Heart left ventricle (tissue), 16 donors: ENCODE data around the gene GRIA1. TPM values are rescaled to one million over a fixed set of nuclear protein-coding genes. Genes with fewer than 3 reads are reported as not detected.

ENCODE experiments used
- ATAC-seq, 4 donors: fragments of 200-7000 bp; cut with Tn5 transposase; one replicate each; pipeline ENCODE4 v1.9.1; 2020 to 2022; ENCODE audit warnings: moderate library complexity in 4 of 4, mild to moderate bottlenecking in 3 of 4, moderate number of reproducible peaks in 1 of 4
- DNase-seq, 5 donors: peaks; one replicate each; pipeline ENCODE4 v3.0.0-alpha.2; 2020
- H3K27ac ChIP-seq, 12 donors: fragments of 200-600 bp; sonication (generic) in 4 of 12; one replicate each; pipeline versions ENCODE4 v1.5.0 to v1.8.0; 2016 to 2022; ENCODE audit warnings: mild to moderate bottlenecking in 2 of 12
- H3K27me3 ChIP-seq, 9 donors: fragments of 200-600 bp; sonication (generic) in 2 of 9; one replicate each; pipeline versions ENCODE4 v1.5.1 to v1.8.0; 2016 to 2022; ENCODE audit warnings: mild to moderate bottlenecking in 3 of 9
- H3K36me3 ChIP-seq, 9 donors: fragments of 200-600 bp; sonication (generic) in 2 of 9; one replicate each; pipeline versions ENCODE4 v1.5.0 to v1.8.0; 2018 to 2022; ENCODE audit warnings: mild to moderate bottlenecking in 2 of 9
- H3K4me1 ChIP-seq, 12 donors: fragments of 200-600 bp; sonication (generic) in 4 of 12; one replicate each; pipeline versions ENCODE4 v1.5.0 to v1.8.0; 2016 to 2022; ENCODE audit warnings: mild to moderate bottlenecking in 3 of 12
- H3K4me3 ChIP-seq, 12 donors: fragments of 200-600 bp; sonication (generic) in 4 of 12; one replicate each; pipeline versions ENCODE4 v1.5.0 to v1.8.0; 2017 to 2022; ENCODE audit warnings: mild to moderate bottlenecking in 9 of 12, moderate library complexity in 4 of 12
- H3K9me3 ChIP-seq, 12 donors: fragments of 200-600 bp; sonication (generic) in 4 of 12; one replicate each; pipeline versions ENCODE4 v1.5.0 to v1.8.0; 2016 to 2022; ENCODE audit warnings: mild to moderate bottlenecking in 1 of 12
- POLR2A ChIP-seq, 2 donors: fragments of 450-650 bp; IDR thresholded peaks; one replicate each; pipeline ENCODE4 v1.6.1; 2017; ENCODE audit warnings: antibody characterized with exemption in 2 of 2, mild to moderate bottlenecking in 2 of 2, moderate library complexity in 2 of 2
- WGBS, 4 donors: extraction: QIAGEN DNeasy Blood & Tissue Kit in 2 of 4; methylation state at CpG; one replicate each; pipeline versions ENCODE4 v1.1.5 to v1.1.7; 2013 to 2018; 5-methylcytosine and 5-hydroxymethylcytosine counted together
- intact Hi-C, 10 donors: fragments of 100-400 bp; cut with DNase I; formaldehyde crosslinking; loops; one replicate each; pipeline versions ENCODE4 v1.11.1 to v1.14.2; 2022
- polyA plus RNA-seq, 2 donors: library from polyadenylated mRNA; stranded (reverse); fragments of 200-250 nt; gene quantifications; one replicate each; pipeline ENCODE4 v1.2.3, GENCODE V29; 2013
- total RNA-seq, 9 donors: library from RNA; depleted of rRNA in 2 of 9; stranded (reverse); fragments of >200 nt in 2 of 9; fragmentation: NEBNext Ultra II Directional in 3 of 9; extraction: Animal tissue kit (Norgen Biotek cat#: 25700) in 3 of 9; gene quantifications; one replicate each; pipeline versions ENCODE4 v1.1.0 to v1.2.4, GENCODE V29; 2016 to 2023
- TF ChIP-seq, protein P1 (sequence below), 12 donors: fragments of 200-600 bp; sonication (generic) in 4 of 12; IDR thresholded peaks; one replicate each; pipeline versions ENCODE4 v1.5.0 to v1.8.0; 2018 to 2022; ENCODE audit warnings: antibody characterized with exemption in 12 of 12, mild to moderate bottlenecking in 5 of 12
- donor health status: ischemic (EF 13 %, LVEDD 7.1; RV severe dilation, severe dysfunction).
- donor health status: healthy with polysubstance abuse.
- donor health status: DM: no; HTN: yes; CAD: no.
- donor health status: DM: no; HTN: no; CAD: no.
- donor health status: ischemic (EF 25% LVEDD 6.9; RV normal size, moderate dysfunction).
- donor health status: ischemic (EF 25% LVEDD 5.7; RV mildly dilated, moderate dysfunction).
- donor health status: healthy.
- donor health status: DM: yes; HTN: yes; CAD: no.
- donor health status: ischemic (EF 35%, LVEDD 5.7; RV mildly dilated, moderate dysfunction).
- donor health status: nonischemic (EF 11% LVEDD 7.7; RV severe dilation, severe dysfunction).
- donor health status: DM: yes; HTN: yes; CAD: no.
- donor health status: PGD.
- donor health status: ischemic (EF 29% LVEDD 5.4; RV normal size, mild dysfunction).
- donor health status: nonischemic (EF 23%, LVEDD 6.1; RV moderate dilation, normal function).

Gene GRIA1
- total and polyA plus RNA-seq, 11 donors, result 0.07 to 1.5 (median 0.37) TPM; not detected in 3

DNA sequence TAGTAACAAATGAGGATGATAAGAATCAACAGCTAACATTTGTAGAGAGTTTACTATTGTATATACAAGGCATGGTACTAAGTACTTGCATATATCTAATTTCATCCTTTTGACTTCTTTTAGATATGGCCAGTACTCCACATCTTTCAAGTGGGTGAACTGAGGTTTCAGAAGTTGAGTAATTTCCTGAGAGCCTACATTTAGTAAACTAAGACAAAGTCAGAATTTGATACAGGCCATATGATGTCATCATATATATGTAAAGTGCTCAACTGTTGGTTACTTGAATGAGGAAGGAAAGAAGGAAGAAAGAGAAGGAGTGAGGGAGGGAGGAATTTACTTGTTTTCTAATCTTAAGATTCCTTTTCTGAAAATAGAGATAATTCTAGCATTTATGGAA lies 52.8 kb downstream of the GRIA1 start:
- no peak for TF ChIP-seq POLR2A (IDR thresholded peaks at IDR 0.05)
- TF ChIP-seq, protein P1, sequence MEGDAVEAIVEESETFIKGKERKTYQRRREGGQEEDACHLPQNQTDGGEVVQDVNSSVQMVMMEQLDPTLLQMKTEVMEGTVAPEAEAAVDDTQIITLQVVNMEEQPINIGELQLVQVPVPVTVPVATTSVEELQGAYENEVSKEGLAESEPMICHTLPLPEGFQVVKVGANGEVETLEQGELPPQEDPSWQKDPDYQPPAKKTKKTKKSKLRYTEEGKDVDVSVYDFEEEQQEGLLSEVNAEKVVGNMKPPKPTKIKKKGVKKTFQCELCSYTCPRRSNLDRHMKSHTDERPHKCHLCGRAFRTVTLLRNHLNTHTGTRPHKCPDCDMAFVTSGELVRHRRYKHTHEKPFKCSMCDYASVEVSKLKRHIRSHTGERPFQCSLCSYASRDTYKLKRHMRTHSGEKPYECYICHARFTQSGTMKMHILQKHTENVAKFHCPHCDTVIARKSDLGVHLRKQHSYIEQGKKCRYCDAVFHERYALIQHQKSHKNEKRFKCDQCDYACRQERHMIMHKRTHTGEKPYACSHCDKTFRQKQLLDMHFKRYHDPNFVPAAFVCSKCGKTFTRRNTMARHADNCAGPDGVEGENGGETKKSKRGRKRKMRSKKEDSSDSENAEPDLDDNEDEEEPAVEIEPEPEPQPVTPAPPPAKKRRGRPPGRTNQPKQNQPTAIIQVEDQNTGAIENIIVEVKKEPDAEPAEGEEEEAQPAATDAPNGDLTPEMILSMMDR (IDR thresholded peaks at IDR 0.05), result no peak
- Histone ChIP-seq H3K27me3 (no peaks in the 10 kb centered on the region), H3K9me3 (no peaks in the 10 kb centered on the region), H3K36me3 (no peaks in the 10 kb centered on the region), H3K4me3 (no peak overlapping the region), H3K4me1 (no peaks in the 10 kb centered on the region), H3K27ac (no peak overlapping the region)
- ATAC-seq (no peak), DNase-seq (no peak)
- intact Hi-C loops, result no loop called here

DNA sequence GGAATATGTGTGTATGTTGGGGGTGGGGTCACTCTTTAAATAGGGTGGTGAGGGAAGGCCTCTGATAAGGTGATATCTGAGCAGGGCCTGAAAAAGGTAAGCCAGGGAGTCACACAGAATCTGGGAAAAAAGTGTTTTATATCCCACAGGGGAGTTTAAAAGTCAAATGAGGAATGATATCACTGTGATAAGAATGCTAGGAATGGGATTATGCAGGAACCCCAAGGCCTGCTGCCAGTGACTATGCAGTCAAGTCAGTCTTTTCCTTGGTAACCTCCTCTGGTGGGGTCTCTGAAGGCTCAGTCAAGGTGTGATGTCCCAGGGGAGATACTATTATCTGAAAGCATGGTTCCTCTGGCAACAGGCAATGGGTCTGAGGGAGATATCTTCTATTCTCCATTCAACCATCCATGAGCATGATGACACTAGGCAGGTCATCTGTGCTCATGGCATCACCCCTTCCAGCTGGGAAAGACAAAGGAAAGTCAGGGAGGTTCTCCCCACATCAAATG lies 53.5 kb downstream of the GRIA1 start:
- no peak overlapping the region for H3K27ac ChIP-seq
- no peaks in the 10 kb centered on the region for H3K4me1 ChIP-seq
- intact Hi-C loops, result no loop called here
- H3K4me3 ChIP-seq, result no peak overlapping the region
- ATAC-seq (no peak), DNase-seq (no peak)
- no peaks in the 10 kb centered on the region for H3K27me3 ChIP-seq
- no peaks in the 10 kb centered on the region for H3K9me3 ChIP-seq
- TF ChIP-seq, protein P1 (IDR thresholded peaks at IDR 0.05), result no peak
- no peak for TF ChIP-seq POLR2A (IDR thresholded peaks at IDR 0.05)
- no peaks in the 10 kb centered on the region for H3K36me3 ChIP-seq

GRCh38 chr5:153544706-153545105 lies 54.2 kb downstream of the GRIA1 start:
- no peak for TF ChIP-seq POLR2A (IDR thresholded peaks at IDR 0.05)
- TF ChIP-seq, protein P1 (IDR thresholded peaks at IDR 0.05), result no peak
- WGBS, 4 donors, result 56 to 71% (median 58%) methylated on average over 4 of the region's 4 CpGs
- intact Hi-C loops, result no loop called here
- ATAC-seq (no peak), DNase-seq (no peak)
- Histone ChIP-seq H3K4me1 (no peaks in the 10 kb centered on the region), H3K4me3 (no peak overlapping the region), H3K27ac (no peak overlapping the region), H3K27me3 (no peaks in the 10 kb centered on the region), H3K36me3 (no peaks in the 10 kb centered on the region), H3K9me3 (no peaks in the 10 kb centered on the region)

GRCh38 chr5:153546566-153546965 lies 56.1 kb downstream of the GRIA1 start:
- intact Hi-C loops, result no loop called here
- ATAC-seq (no peak), DNase-seq (no peak)
- no peaks in the 10 kb centered on the region for H3K27me3 ChIP-seq
- H3K36me3 ChIP-seq, result no peaks in the 10 kb centered on the region
- H3K9me3 ChIP-seq, result no peaks in the 10 kb centered on the region
- no peak overlapping the region for H3K27ac ChIP-seq
- peaks cover 0 to 5% (median under 1%) of the 10 kb centered on the region in 12 donors for H3K4me1 ChIP-seq
- no peak overlapping the region for H3K4me3 ChIP-seq
- WGBS, 4 donors, result 77 to 87% (median 82%) methylated on average over 1 of the region's 1 CpG
- no peak for TF ChIP-seq POLR2A (IDR thresholded peaks at IDR 0.05)
- TF ChIP-seq, protein P1 (IDR thresholded peaks at IDR 0.05), result no peak
